ENCODE results near the gene TAS2R4.
"Not testable (repeated sequence)": the region's sequence is repeated elsewhere in the genome, so short reads cannot be mapped to it uniquely, and the experiment has no call there.

DNA sequence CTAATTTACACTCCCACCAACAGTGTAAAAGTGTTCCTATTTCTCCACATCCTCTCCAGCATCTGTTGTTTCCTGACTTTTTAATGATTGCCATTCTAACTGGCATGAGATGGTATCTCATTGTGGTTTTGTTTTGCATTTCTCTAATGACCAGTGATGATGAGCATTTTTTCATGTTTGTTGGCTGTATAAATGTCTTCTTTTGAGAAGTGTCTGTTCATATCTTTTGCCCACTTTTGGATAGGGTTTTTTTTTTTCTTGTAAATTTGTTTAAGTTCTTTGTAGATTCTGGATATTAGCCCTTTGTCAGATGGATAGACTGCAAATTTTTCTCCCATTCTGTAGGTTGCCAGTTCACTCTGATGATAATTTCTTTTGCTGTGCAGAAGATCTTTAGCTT lies 46.0 kb downstream of the TAS2R4 start:
- not testable (repeated sequence) for TF ChIP-seq BHLHE40 (IDR thresholded peaks at IDR 0.05; ENCODE audit: borderline replicate concordance); TARDBP (IDR thresholded peaks at IDR 0.05); FOXK2 (IDR thresholded peaks at IDR 0.05); SUZ12 (IDR thresholded peaks at IDR 0.05); FOXM1 (IDR thresholded peaks at IDR 0.05; ENCODE audit: borderline replicate concordance); NFRKB (IDR thresholded peaks at IDR 0.05); ZNF384 (IDR thresholded peaks at IDR 0.05)

Measured in HEK293T (cell line).